Amniotic epithelial cell (primary cell): ENCODE measurements around the gene SPP1.
A peak's percentile ranks its signal among the peaks of the same experiment; 100 is the strongest.

ENCODE experiments used
- DNase-seq: peaks from one replicate; pipeline ENCODE4 v3.0.0-alpha.2; 2010; ENCODE audit warnings: low read depth

SPP1 gene

GRCh38 chr4:87953826-87954225 lies 21.7 kb upstream of the SPP1 start:
- no peak for DNase-seq

- no peak for DNase-seq
Observed at GRCh38 chr4:87956501-87956900, 19.0 kb upstream of the SPP1 start.

- no peak for DNase-seq
Observed at GRCh38 chr4:87957061-87957460, 18.5 kb upstream of the SPP1 start.

GRCh38 chr4:87961993-87962392 lies 13.5 kb upstream of the SPP1 start:
- peak; percentile 57 for DNase-seq

- no peak for DNase-seq
Observed at GRCh38 chr4:87962398-87963146, 12.9 kb upstream of the SPP1 start.

- no peak for DNase-seq
Observed at GRCh38 chr4:87965501-87965975, 10.0 kb upstream of the SPP1 start.

- no peak for DNase-seq
Observed at GRCh38 chr4:87966095-87966496, 9.4 kb upstream of the SPP1 start.

GRCh38 chr4:87967193-87967592 lies 8.3 kb upstream of the SPP1 start:
- DNase-seq, result no peak

GRCh38 chr4:87970121-87970520 lies 5.4 kb upstream of the SPP1 start:
- DNase-seq, result no peak

GRCh38 chr4:87971866-87972265 lies 3.6 kb upstream of the SPP1 start:
- no peak for DNase-seq

GRCh38 chr4:87973283-87974169 lies 2.0 kb upstream of the SPP1 start:
- DNase-seq, result peak; percentile 95

- DNase-seq, result no peak
Observed at GRCh38 chr4:87974856-87975462, 555 bp upstream of the SPP1 start.

GRCh38 chr4:87977521-87978278 lies 2.2 kb downstream of the SPP1 start:
- no peak for DNase-seq

- DNase-seq, result peak; percentile 22
Observed at GRCh38 chr4:87978681-87979080, 3.2 kb downstream of the SPP1 start.

- DNase-seq, result no peak
Observed at GRCh38 chr4:87979810-87980209, 4.3 kb downstream of the SPP1 start.

GRCh38 chr4:87981486-87981885 lies 6.0 kb downstream of the SPP1 start:
- DNase-seq, result no peak

- DNase-seq, result no peak
Observed at GRCh38 chr4:87982036-87982435, 6.5 kb downstream of the SPP1 start.

- DNase-seq, result peak; percentile 27
Observed at GRCh38 chr4:87982446-87983010, 7.0 kb downstream of the SPP1 start.

GRCh38 chr4:87983996-87984395 lies 8.5 kb downstream of the SPP1 start:
- no peak for DNase-seq

- DNase-seq, result peak; percentile 38
Observed at GRCh38 chr4:87985097-87985886, 9.8 kb downstream of the SPP1 start.

GRCh38 chr4:87985887-87986200 lies 10.3 kb downstream of the SPP1 start:
- DNase-seq, result no peak
